Panc1 (cell line): ENCODE data around the gene MAPK10. TPM values are rescaled to one million over a fixed set of nuclear protein-coding genes. Genes with fewer than 3 reads are reported as not detected.

Experiments
- ATAC-seq: fragments of 200-7000 bp; cut with Tn5 transposase; 2 replicates; pipeline ENCODE4 v1.9.1; 2020; ENCODE audit warnings: mild to moderate bottlenecking, moderate library complexity
- BruUV-seq: library from RNA; stranded (reverse); fragments of 400-500 nt; replicated peaks from 2 replicates; lab custom pipeline; 2021; lab: Mats Ljungman, UMichigan
- CTCF ChIA-PET: fragments of 300-600 bp; sonication (Branson Sonifier 250); formaldehyde crosslinking; loops from one replicate; lab custom pipeline; 2022; ENCODE audit warnings: antibody characterized with exemption; lab: Charles Lee
- POLR2A ChIA-PET: fragments of 300-600 bp; sonication (Branson Sonifier 250); formaldehyde crosslinking; loops from one replicate; lab custom pipeline; 2022; ENCODE audit warnings: antibody characterized with exemption; lab: Charles Lee
- DNase-seq: peaks from one replicate; pipeline ENCODE4 v3.0.0-alpha.2; 2010; ENCODE audit warnings: low read depth, low spot score
- H3K27ac ChIP-seq: 2 replicates; pipeline ENCODE4 v1.5.1; 2011; ENCODE audit warnings: mild to moderate bottlenecking, low read length, inconsistent platforms
- H3K27me3 ChIP-seq: fragments of 200-500 bp; sonication (Bioruptor generic); 2 replicates; pipeline ENCODE4 v1.6.0; 2014; ENCODE audit warnings: low read length, inconsistent platforms; ENCODE audit not compliant: control insufficient read depth, insufficient read depth
- H3K36me3 ChIP-seq: fragments of 200-500 bp; sonication (Bioruptor generic); 2 replicates; pipeline ENCODE4 v1.5.1; 2014; ENCODE audit warnings: inconsistent platforms, mild to moderate bottlenecking, low read length, moderate library complexity; ENCODE audit not compliant: control insufficient read depth, insufficient read depth
- H3K4me1 ChIP-seq: 2 replicates; pipeline ENCODE4 v1.5.1; 2011; ENCODE audit warnings: inconsistent platforms, mild to moderate bottlenecking, low read length, moderate library complexity; ENCODE audit not compliant: control insufficient read depth, insufficient read depth
- H3K4me3 ChIP-seq, 2 experiments: 2 replicates each; pipeline ENCODE4 v1.5.1; 2011 to 2012; ENCODE audit warnings: low read depth in 2 of 2, low read length in 2 of 2, mild to moderate bottlenecking in 2 of 2, inconsistent platforms in 1 of 2, moderate library complexity in 1 of 2
- H3K9me3 ChIP-seq: fragments of 200-500 bp; sonication (Bioruptor generic); 2 replicates; pipeline ENCODE4 v1.5.1; 2014; ENCODE audit warnings: low read depth, mild to moderate bottlenecking, inconsistent platforms, low read length, moderate library complexity; ENCODE audit not compliant: control insufficient read depth, insufficient read depth
- CTCF ChIP-seq: fragments of 450-650 bp; IDR thresholded peaks from 2 replicates; pipeline ENCODE4 v1.5.1; 2017; ENCODE audit warnings: mild to moderate bottlenecking
- POLR2AphosphoS5 ChIP-seq: IDR thresholded peaks from 2 replicates; pipeline ENCODE4 v1.6.1; 2012; ENCODE audit warnings: mild to moderate bottlenecking, low read depth, low read length, moderate library complexity
- REST ChIP-seq, 2 experiments: IDR thresholded peaks; 2 replicates each; pipeline ENCODE4 v1.6.1; 2011 to 2012; ENCODE audit warnings: low read depth in 2 of 2, control low read depth in 1 of 2, low read length in 1 of 2, mild to moderate bottlenecking in 1 of 2, moderate library complexity in 1 of 2; ENCODE audit not compliant: insufficient read depth in 1 of 2
- SIN3A ChIP-seq: IDR thresholded peaks from 2 replicates; pipeline ENCODE4 v1.6.1; 2012; ENCODE audit warnings: low read depth, mild to moderate bottlenecking, low read length, moderate library complexity, borderline replicate concordance; ENCODE audit not compliant: insufficient read depth
- TCF7L2 ChIP-seq: IDR thresholded peaks from 2 replicates; pipeline ENCODE4 v1.6.1; 2011; ENCODE audit warnings: mild to moderate bottlenecking, low read depth, low read length, inconsistent platforms
- in situ Hi-C: cut with HindIII; loops from 2 replicates; pipeline ENCODE4 v1.10.0; 2016; ENCODE audit warnings: low sequenced_read_pairs, low pct_unique_long_range_greater_than_20kb
- intact Hi-C: fragments of 100-400 bp; cut with micrococcal nuclease; formaldehyde crosslinking; loops from one replicate; pipeline ENCODE4 v1.10.0; 2022; ENCODE audit not compliant: unreplicated experiment
- total RNA-seq: library from RNA; stranded (reverse); gene quantifications from one replicate; pipeline ENCODE4 v1.2.1, GENCODE V29; 2021; ENCODE audit not compliant: unreplicated experiment

Gene MAPK10
- total RNA-seq, 1 experiment from 2014 or later: 0.85 TPM

GRCh38 chr4:85955620-85956292 is 404.1 kb downstream of the MAPK10 start:
- no TSS peak for BruUV-seq
- ATAC-seq (no peak), DNase-seq (no peak)
- Histone ChIP-seq H3K36me3 (no peaks in the 10 kb centered on the region), H3K4me1 (peaks cover 23% of the 10 kb centered on the region), H3K27ac (peak overlapping the region; percentile 36; the same call in 1 of the 2 replicates), H3K27me3 (no peaks in the 10 kb centered on the region), H3K4me3 (no peak overlapping the region), H3K9me3 (no peaks in the 10 kb centered on the region)
- CTCF ChIA-PET: interaction anchor here (0.8 kb wide), 1 partner anchor 9 kb away, joined by 4 read pairs; no protein-coding TSS in a partner anchor
- TF ChIP-seq TCF7L2 (no peak), REST (IDR thresholded peaks at IDR 0.05; ENCODE audit: insufficient read depth in 1 of 2, low read depth in 2 of 2, low read length in 1 of 2) (no peak)
- POLR2A ChIA-PET: no interaction called here
- in situ Hi-C loops (no loop called here), intact Hi-C loops (no loop called here)

GRCh38 chr4:85953651-85954018 is 406.2 kb downstream of the MAPK10 start:
- no peaks in the 10 kb centered on the region for H3K9me3 ChIP-seq
- H3K4me3 ChIP-seq: peak overlapping the region in 1 of 2 experiments; percentile 19; a peak in 2 of 4 replicates
- no TSS peak for BruUV-seq
- POLR2A ChIA-PET: no interaction called here
- no peaks in the 10 kb centered on the region for H3K27me3 ChIP-seq
- ATAC-seq (peak; percentile 97), DNase-seq (peak; percentile 63)
- H3K27ac ChIP-seq: peak overlapping the region; percentile 70
- intact Hi-C loops (no loop called here), in situ Hi-C loops (no loop called here)
- CTCF ChIA-PET: no interaction called here
- H3K36me3 ChIP-seq: no peaks in the 10 kb centered on the region
- no peak for TF ChIP-seq POLR2AphosphoS5
- TF ChIP-seq REST (IDR thresholded peaks at IDR 0.05; ENCODE audit: insufficient read depth in 1 of 2, low read depth in 2 of 2, low read length in 1 of 2): no peak
- TF ChIP-seq SIN3A: no peak
- TF ChIP-seq TCF7L2: no peak
- no peak for TF ChIP-seq CTCF
- H3K4me1 ChIP-seq: peaks cover 23% of the 10 kb centered on the region
